Esophagus mucosa (tissue), 1 donor: ENCODE measurements around the gene SMIM41. TPM values are rescaled to one million over a fixed set of nuclear protein-coding genes. Genes with fewer than 3 reads are reported as not detected.
A peak's percentile ranks its signal among the peaks of the same experiment; 100 is the strongest.

Experiments
- ATAC-seq: fragments of 200-7000 bp; cut with Tn5 transposase; one replicate; pipeline ENCODE4 v1.9.1; 2020
- total RNA-seq: library from RNA; stranded (reverse); gene quantifications from one replicate; pipeline ENCODE4 v1.2.4, GENCODE V29; 2023
- donor health status: DM: yes; HTN: yes; CAD: no.

The SMIM41 gene
- total RNA-seq, 1 donor from 2014 or later = not detected

DNA sequence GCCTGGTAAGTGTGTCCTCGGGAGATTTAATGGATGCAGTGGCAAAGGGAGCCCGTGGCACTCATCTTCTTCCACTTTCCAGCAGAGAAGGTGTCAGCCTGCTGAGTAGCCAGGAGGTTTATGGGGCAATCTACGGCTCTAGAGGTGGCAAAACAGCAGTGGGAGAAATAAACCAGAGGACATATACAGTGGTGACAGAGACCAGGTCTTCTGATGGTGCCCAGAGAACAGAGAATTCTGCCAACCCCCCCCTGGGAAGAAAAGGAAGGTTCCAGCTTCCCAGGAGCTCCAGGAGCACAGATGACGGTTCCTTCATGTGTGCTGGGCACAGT is 43.0 kb downstream of the SMIM41 start:
- no peak for ATAC-seq

DNA sequence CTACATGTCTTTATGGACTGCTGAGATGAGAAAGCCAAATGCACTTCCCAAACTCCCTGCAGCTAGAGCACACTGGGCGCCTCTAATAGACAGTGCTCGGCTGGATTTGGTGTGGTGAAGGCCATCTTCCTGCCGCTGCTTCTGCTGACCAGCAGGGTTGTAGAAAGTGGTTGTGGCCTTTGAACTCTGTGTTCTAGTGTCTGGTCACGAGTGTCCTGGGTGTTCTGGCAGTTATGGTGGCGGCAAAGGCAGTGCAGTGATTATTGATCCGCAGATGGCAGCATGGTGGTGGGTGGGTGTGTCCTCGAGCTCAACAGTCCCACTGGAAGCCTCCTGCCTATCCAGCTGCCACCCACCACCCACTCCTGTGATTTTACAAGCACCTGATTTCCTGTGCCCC is 43.4 kb downstream of the SMIM41 start:
- ATAC-seq = no peak

DNA sequence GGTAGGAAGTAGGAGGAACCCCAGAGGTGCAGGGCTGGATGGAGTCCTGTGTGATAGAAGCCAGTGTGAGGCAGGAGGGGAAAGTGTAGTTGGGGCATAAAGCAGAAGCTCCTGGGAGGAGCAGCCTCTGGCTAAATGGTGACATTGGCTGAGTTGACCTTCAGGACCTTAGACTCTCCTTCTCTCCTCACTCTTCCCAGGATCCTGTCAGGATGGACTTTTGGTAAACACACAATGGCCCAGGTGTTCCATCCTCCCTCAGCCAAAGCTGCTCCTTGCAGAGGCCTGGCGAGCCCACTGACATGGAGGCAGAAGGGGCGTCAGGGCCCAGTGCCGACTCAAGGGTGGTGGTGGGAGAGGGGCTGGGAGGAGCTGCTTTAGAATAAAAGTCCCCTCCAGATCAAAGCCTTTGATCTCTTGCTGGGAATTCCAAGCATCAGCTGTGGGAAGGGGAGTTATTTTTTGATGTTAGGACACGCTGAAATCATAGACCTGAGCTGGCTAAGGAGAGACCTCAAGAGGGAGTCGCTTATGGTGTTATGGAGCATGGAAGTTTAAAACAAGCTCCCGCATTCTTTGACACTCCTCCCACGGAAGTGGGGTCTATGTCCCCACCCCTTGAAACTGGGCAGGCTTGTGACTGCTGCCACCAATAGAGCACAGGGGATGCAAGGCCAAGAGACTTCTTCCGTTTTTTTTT is 44.1 kb downstream of the SMIM41 start:
- ATAC-seq = no peak

DNA sequence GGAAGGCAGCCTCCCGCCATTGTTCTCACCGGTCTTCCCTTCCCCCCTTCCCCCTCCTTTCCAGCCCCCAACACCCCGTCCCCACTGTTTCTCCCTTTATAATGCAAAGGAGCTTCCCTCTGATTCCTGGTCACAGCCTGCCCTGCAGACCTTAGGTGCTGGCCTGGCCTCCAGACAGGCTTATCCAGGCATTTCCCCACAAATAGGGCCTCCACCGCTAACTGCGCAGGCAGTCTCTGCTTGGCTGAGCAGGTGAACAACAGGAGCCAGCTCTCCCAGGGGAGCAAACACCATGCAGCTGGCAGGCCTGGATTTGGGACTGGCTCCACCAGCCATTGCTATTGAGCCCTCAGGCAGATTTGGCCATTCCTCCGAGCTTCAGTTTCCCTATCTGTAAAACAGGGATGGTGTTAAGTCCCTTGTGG is 46.0 kb downstream of the SMIM41 start:
- no peak for ATAC-seq

DNA sequence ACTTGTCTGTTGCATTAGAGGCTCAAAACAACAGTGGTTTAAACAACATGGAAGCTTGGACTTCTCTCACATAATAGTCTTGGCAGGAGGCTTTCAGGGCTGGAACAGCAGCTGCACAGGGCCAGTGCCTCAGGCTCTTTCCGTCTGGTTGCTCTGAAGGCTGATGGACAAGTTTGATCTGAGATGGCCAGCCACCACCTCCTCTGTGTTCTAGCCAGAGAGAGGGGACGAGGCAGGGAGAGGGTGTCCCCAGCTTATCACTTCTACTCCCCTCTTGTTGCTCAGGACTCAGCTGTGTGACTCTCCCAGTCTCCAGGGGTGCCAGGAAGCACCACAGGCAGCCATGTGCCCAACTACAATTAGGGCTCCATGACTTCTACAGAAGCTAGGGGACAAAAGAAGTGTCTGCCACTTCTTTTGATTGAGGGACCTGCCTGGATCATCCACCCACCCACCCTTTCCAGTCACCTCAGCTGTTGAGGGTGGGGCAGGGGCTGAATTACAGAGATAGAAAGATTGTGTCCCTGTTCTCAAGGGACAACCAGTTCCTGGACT is 46.6 kb downstream of the SMIM41 start:
- ATAC-seq = no peak

DNA sequence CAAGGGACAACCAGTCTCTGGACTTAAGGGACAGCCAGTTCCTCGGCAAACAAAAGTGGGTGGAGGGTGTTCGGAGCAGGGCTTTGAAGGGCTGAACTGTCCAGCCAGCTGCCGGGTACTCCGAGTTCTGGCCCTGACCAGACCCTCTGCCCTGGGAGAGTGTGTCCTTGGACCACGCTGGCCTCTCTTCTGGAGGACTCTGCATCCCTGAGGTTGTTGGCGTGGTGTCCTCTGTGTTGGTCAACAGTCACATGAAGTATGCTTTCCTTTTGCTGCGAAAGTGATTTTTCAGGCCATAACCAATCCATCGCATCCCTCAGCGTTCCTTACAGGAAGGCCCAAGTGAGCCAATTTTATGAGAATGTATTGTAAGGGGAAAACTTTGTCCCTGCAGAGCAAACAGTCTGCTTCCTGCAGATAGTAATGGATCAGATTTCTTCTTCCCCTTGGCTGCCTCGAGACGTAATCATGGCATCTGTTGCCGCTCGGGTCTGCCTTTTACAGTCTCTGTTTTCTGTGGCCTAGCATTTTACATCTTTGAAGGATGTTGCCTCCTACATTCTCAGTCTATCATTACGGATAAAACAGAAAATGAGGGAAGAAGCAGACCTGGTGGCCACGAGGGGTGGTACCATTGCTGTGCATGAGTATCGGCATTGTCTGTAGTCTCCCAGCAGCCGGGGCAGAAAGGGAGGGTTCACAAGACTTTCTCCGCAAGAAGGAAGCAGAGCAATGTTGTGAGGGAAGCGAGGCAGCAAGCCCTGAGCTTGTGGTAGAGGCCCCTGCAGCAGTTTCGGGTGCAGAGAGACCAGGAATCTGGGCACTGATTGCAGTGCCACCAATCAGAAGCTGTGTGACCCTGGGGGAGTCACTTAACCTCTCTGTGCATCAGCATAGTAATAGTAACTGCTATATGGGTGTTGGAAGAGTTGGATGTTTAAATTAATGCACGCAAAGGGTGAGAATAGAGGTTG is 47.4 kb downstream of the SMIM41 start:
- no peak for ATAC-seq

DNA sequence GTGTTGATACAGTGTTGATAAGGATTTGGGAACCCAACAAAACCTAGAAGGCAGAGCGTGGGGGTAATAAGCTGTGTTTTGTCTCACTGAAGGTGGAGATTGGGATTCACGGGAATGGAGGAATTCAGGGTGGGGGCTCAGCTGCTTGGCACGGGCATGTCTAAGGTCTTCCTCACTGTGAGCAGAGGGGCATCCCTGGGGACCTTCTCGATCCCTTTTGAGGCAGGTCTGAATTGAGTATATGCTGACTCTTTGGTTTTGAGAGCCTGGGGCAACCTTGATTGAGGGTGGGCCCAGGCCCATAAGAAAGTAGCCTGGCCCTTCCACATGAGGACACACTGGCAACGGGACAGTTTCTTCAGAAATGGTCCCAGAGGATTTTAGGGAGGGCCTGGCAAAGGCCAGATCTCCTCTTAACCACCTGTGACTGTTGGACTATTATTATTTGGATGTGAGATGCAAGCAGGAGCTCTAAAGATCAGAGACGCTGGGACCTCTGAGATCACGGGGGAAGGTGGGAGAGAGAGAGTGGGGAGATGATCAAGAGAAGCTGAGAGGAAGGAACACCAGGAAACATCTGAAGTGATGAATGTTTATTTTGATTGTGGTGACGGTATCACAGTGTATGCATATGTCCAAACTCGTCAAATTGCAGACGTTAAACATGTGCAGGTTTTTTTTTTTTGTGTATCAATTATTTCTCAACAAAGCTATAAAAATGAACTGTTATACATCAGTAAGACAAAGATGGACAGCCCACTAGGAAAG is 48.4 kb downstream of the SMIM41 start:
- no peak for ATAC-seq

DNA sequence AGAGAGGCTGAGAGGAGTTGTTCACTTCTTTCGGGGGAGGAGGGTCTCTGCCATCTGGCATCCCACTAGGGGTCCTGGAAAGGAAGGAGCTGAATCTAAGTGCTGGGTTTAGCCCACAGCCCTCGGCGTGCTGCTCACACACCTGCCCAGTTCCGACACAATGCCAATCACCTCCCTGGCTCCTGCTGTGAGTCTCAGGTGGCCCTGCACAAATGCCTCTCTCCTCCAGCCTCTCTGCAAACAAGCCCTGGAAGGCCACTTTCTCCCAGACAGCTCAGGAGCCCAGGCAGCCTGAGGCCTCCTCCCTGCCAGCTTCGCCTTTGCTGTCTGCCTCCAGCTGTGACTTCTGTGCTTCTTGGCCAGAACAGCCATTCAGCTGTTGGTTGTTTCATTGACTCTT is 51.2 kb downstream of the SMIM41 start:
- ATAC-seq = no peak

DNA sequence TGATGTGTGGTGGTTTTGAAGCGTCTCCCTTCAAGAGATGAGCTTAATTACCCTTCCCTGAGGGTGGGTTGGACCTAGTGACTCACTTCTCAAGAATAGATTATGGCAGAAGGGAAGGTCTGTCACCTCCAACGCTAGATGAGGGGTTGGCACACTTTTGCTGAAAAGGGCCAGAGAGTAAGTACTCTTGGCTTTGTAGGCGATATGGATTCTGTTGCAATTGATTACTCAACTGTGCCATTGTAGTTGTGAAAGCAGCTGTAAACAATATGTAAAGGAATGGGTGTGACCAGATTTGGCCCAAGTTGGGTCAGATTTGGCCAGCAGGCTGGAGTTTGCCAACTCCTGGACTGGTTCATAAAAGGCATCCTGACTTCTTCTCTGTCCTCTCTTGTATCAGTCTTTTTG is 53.3 kb downstream of the SMIM41 start:
- peak; percentile 57 for ATAC-seq

DNA sequence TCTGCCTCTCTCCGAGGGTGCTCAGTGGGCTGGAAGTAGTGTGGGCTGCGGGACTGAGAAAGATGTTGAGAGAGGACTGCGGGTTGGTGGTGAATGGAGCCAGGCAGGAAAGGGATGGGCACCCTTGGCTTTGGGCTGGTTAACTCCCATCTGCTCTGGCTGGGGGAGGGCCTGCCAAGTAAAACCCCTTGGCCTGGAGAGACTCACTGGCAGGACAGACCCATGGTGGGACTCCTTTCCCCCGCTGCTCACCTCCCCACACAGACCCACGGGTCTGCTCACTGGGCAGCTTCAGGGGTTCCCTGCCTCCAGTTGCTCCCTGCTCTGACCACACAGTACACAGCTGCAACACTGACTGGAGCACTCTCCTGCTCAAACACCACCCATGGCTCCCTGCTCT is 58.2 kb downstream of the SMIM41 start:
- no peak for ATAC-seq

DNA sequence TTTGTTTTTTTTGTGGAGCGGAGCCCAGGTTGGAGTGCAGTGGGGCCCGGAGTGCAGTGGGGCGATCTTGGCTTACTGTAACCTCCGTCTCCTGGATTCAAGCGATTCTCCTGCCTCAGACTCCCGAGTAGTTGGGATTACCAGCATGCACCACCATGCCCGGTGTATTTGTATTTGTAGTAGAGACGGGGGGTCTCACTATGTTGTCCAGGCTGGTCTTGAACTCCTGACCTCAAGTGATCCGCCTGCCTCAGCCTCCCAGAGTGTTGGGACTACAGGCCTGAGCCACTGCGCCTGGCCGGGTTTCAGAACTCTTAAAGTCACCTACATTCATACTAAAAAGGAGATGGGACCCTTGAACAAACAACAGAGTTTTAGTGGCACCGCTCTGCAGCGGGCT is 59.6 kb downstream of the SMIM41 start:
- no peak for ATAC-seq

DNA sequence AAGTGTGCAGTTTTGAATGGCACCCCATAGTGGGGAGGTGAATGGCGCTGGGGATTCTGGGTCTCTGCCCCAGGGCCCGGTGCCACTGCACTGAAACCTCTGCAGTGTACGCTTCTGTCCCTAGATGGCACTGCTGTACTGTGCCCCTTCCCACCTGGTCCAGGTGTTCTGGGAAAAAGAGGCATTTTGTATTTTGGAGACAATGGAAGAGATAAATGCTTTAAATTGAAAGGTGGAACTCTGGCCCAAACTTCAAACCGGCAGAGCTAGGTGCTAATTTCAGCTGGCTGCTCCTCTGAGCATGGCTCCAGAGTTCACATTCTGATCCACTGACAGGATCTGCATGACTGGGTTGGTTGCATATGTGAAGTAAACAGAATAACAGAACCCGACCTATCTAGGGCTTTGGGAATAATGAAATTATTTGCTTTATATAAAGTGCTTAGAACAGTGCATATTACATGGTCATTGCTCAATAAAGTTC is 60.1 kb downstream of the SMIM41 start:
- peak; percentile 50 for ATAC-seq

DNA sequence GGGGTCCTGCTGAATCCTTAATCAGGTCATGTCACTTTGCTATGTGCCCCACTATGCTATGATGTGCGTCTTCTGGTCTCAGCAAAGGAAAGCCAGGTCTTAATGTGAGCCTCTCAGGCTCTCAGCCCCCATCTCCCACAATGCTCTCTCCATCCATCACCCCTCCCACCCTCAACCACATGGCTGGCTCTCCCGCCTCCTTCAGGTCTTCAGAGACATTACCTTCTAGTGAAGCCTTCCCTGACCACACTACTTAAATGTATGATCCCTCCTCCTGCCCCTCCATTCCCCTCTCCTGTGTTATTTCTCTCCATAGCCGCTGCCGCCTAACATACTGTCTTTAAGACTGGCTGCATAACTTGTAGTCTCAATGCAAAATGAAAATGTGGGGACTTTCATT is 61.8 kb downstream of the SMIM41 start:
- ATAC-seq = no peak

DNA sequence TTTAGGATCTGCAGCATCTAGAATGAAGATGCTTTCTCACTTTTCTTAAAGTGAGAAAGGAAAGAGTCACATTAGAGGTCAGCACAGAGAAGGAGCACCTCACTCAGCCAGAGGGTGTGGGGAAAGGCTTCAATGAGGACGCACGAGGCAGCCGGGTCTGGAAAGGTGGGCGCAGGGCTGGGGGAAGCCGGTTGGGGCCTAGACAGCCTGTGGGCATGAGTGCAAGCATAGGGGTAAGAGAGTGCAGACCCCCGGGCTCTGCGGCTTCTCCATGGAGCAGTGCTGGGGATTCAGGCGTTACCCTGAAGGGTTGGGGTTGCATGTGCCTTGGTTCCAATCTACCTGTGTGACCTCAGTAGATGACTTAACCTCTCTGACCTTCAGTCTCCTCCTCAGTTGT is 62.4 kb downstream of the SMIM41 start:
- ATAC-seq = no peak

DNA sequence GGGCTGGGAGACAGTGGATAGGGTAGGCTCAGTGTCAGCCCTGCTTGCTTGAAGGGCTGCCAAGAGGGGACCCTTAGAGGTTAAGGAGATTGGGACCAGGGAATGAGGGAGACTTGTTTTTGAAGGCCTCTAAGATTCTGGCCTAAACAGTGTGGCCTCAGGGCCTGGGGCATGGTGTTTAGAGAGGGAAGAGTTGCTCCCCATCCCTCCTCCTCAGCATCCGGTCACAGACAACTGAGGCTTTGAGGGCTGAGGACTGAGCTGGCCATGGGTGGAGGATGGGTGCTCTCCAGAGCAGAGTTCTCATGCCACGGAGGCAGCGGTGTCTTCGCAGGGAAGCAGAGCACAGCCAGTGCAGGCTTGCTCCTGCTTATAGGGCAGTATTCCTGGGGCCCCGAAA is 62.9 kb downstream of the SMIM41 start:
- no peak for ATAC-seq

DNA sequence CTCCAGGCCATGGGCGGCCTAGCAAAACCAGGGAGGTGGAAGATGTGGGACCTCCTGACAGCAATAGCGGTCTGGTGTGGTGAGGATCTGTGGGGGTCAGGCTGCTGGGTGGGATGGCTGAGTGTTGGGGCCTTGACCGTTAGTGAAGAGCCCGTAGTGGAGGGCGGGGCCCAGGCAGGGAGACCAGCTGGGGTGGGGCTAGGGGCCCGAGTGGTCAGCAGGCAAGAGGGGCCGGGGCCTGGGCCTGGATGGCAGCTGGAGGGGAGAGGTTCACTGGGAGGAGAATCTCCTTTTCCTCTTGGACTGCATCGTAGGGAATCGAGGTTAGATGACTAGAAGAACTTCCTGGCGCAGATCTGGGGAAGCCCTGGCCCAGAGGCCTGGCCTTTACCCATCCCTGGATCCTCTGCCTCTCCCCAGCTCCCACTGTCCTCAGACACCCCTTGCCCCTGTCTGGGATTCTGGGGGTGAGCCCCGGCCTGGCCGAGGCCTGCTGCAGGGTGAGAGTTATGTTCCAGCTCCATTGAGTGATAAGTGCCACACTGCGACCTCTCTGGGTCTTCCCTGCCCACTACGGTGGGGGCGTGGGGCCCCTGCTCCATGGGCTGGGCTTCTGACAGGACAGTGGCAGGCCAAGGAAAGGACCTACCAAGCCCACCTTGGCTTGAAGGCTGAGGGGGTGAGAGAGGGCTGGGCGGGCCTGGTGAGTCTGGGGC is 65.2 kb downstream of the SMIM41 start:
- ATAC-seq = no peak

DNA sequence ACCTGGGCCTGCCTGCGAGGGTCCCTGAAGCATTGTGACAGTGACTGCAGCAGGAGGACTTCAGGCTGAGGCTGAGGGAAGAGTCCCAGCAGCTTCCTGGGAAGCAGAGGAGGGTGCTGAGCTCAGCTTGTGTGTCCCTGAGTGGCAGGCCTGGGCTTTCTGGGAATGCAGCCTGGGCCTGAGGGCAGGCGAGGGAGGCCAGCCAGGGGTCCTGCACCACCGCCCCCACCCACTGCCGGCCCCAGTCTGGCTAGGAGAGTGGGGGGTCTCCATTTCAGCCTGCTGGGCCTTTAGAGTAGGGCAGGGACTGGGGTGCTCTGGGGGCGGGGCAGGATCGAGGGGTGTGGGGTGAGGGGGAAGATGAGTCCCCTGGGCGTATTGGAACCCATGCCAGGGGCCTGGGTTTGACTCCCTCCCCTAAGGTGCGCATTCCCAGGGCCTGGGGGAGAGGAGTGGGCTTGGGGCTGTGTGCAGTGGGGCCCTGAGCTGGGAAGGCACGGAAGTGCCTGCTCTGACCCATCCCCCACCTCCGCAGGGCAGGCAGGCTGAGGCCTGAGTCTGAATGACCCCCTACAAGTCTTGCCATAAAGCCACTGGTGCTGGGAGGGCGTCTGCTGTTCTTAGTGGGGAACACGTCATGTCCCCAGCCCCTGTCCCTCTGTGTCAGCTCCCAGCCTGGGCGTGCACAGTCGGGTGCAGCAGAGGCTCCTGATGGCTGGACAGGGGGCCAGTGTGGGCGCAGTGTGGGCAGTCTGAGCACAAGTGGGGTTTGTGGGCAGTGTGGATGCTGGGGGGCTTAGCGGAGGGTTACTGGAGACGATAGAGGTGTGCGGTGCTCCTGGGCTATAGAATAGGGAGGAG is 66.0 kb downstream of the SMIM41 start:
- ATAC-seq = no peak

DNA sequence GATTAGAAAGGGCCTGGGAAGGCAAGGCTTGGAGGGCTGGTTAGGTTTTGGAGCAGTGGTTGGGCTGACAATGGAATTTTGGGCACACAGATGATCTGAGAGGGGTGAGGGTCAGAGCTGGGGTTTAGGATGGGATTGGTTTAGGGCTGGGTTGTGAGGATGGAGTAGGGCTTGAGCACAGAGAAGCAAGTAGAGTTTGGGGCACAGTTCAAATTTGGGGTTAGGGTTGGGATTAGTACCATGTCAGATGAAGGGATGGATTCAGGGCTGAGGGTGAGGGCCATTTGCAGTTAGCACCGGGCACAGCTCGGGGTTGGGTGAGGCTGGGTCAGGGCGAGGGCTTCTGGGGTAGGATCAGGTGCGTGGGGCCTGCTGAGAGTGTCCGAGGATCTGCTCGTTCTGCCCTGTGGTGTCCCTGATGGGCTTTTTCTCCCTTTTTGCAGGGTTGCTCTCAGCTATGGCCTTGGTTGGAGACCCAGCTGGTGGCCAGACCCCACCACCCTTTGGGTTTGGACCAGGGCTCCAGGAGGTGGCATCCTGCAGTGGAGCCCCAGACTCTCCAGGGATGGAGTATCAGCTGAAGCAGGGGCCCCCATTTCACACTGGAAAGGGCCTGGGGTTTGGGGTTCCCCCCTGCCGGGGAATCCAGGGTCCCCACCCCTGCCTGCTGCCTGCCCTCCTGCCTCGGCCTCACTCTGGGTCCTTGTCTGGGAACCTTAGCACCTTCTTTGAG is 66.8 kb downstream of the SMIM41 start:
- ATAC-seq = no peak

DNA sequence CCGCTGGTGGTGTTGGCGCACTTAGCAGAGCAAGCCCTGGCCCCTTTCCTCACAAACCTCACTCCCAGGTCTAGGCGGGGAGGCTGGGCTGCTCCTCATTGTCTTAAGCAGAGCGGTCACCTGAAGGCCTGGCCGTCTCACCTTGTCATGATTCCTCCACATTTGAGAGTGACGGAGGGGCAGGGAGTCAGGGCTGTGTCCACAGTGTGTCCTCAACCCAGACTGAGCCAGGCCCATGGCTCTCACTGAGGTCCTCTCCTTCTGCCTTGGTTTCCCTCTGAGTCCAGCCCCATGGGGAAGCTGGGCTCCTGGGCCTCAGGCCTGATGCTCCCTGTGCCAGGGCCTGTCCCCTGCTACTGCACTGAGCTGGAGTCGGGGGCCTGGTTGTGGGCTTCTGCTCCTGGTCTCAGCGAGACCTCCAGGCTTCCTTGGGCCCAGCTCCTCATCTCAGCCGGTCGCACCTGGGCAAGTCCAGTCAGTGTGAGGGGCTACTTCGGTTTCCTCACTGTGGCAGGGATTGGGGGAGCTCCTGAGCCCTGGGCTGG is 67.4 kb downstream of the SMIM41 start:
- no peak for ATAC-seq

DNA sequence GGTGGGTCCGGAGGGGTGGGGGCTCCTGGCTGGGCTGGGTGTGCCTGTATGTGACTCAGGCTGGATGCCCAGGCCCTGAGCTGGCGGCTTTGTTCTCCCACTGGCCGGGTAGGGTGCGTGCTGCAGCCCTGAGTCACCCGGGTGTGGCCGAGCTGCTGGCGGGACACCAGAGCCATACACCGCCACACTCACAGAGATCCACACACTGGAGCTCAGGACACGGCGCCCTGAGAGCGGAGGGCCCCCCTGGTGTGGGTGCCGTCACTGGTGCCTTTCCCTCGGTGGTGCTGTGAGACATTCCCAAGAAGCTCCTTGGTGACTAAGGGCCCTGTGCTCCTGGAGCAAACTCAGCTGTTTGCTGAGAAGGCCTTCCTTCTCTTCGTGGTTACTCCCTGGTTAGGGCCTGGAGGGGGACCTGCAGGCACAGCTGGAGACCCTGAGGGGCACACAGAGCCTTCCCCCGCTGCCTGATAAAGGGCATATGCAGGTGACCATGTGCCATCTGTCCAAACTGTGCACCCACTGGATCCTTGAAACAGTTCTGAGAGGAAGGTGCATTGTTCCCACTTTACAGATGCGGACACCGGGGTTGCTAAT is 68.0 kb downstream of the SMIM41 start:
- ATAC-seq = peak; percentile 75
